Spleen (tissue), 11 donors: ENCODE measurements around the gene OSBPL9. TPM values are rescaled to one million over a fixed set of nuclear protein-coding genes. Genes with fewer than 3 reads are reported as not detected.

Source experiments
- DNase-seq: peaks from one replicate; pipeline ENCODE4 v3.0.0-alpha.2; 2020
- H3K27ac ChIP-seq, 8 donors: fragments of 200-600 bp; sonication (generic) in 7 of 8; 1 replicate in 4 of 8; 2 replicates in 4 of 8; pipeline versions ENCODE4 v1.5.0 to v1.8.0; 2016 to 2021; ENCODE audit warnings: inconsistent platforms in 4 of 8, mild to moderate bottlenecking in 4 of 8, moderate library complexity in 1 of 8
- H3K27me3 ChIP-seq, 7 donors: fragments of 200-600 bp; sonication (generic) in 6 of 7; replicated peaks in 1 of 7; 1 replicate in 4 of 7; 2 replicates in 3 of 7; pipeline versions ENCODE4 v1.5.0 to v1.8.0; 2016 to 2021; ENCODE audit warnings: inconsistent platforms in 3 of 7, mild to moderate bottlenecking in 1 of 7
- H3K36me3 ChIP-seq, 6 donors: fragments of 200-600 bp; sonication (generic) in 5 of 6; 1 replicate in 4 of 6; 2 replicates in 2 of 6; pipeline versions ENCODE4 v1.5.0 to v1.8.0; 2016 to 2021; ENCODE audit warnings: inconsistent platforms in 2 of 6
- H3K4me1 ChIP-seq, 6 donors: fragments of 200-600 bp; sonication (generic) in 5 of 6; 1 replicate in 3 of 6; 2 replicates in 3 of 6; pipeline versions ENCODE4 v1.5.0 to v1.8.0; 2016 to 2021; ENCODE audit warnings: inconsistent platforms in 3 of 6
- H3K4me3 ChIP-seq, 8 donors: fragments of 200-600 bp; sonication (generic) in 7 of 8; 1 replicate in 4 of 8; 2 replicates in 4 of 8; pipeline versions ENCODE4 v1.5.0 to v1.8.0; 2016 to 2021; ENCODE audit warnings: inconsistent platforms in 4 of 8, mild to moderate bottlenecking in 4 of 8, moderate library complexity in 2 of 8
- H3K9me3 ChIP-seq, 8 donors: fragments of 200-600 bp; sonication (generic) in 7 of 8; 1 replicate in 4 of 8; 2 replicates in 4 of 8; pipeline versions ENCODE4 v1.5.0 to v1.8.0; 2016 to 2021; ENCODE audit warnings: inconsistent platforms in 4 of 8
- POLR2A ChIP-seq, 3 donors: fragments of 450-650 bp; IDR thresholded peaks; one replicate each; pipeline ENCODE4 v1.5.1; 2017; ENCODE audit warnings: antibody characterized with exemption in 3 of 3, mild to moderate bottlenecking in 1 of 3
- POLR2AphosphoS5 ChIP-seq, 3 donors: sonication (generic); formaldehyde crosslinking; IDR thresholded peaks; one replicate each; pipeline ENCODE4 v1.5.1; 2017; ENCODE audit warnings: antibody characterized with exemption in 3 of 3
- WGBS, 5 donors: extraction: QIAGEN DNeasy Blood & Tissue Kit in 3 of 5; methylation state at CpG; one replicate each; pipeline versions ENCODE4 v1.1.5 to v1.1.7; 2013 to 2018; 5-methylcytosine and 5-hydroxymethylcytosine counted together
- intact Hi-C: fragments of 100-400 bp; cut with DNase I; formaldehyde crosslinking; loops from one replicate; pipeline ENCODE4 v1.15.0; 2023; ENCODE audit warnings: low total_unique reads
- polyA plus RNA-seq, 3 donors: library from polyadenylated mRNA; stranded (reverse); fragments of 200-250 nt; gene quantifications; one replicate each; pipeline ENCODE4 v1.2.1, GENCODE V29; 2013
- total RNA-seq, 7 donors: library from RNA; depleted of rRNA in 3 of 7; stranded (reverse); fragments of >200 nt in 3 of 7; fragmentation: NEBNext Ultra II Directional in 4 of 7; extraction: Animal tissue kit (Norgen Biotek cat#: 25700) in 4 of 7; gene quantifications; one replicate each; pipeline versions ENCODE4 v1.1.0 to v1.2.1, GENCODE V29; 2016 to 2021
- TF ChIP-seq, protein P1 (sequence below), 11 experiments: fragments of 200-600 bp in 7 of 11; fragments of 450-650 bp in 4 of 11; sonication (generic) in 4 of 11; IDR thresholded peaks in 8 of 11; conservative IDR thresholded peaks in 3 of 11; 1 replicate in 7 of 11; 2 replicates in 4 of 11; pipeline versions ENCODE4 v1.4.0 to v1.8.0; 2016 to 2021; ENCODE audit warnings: antibody characterized with exemption in 11 of 11, inconsistent platforms in 4 of 11, mild to moderate bottlenecking in 1 of 11
- donor health status: healthy with polysubstance abuse.
- donor health status: DM: no; HTN: no; CAD: no; lungs with moderate emphysema.
- donor health status: DM: no; HTN: no; CAD: no.
- donor health status: Bipolar disorder and iron deficiency.
- donor health status: healthy.
- donor health status: DM: no; HTN: no; CAD: no.
- donor health status: DM: yes; HTN: yes; CAD: no.

Gene OSBPL9
- total and polyA plus RNA-seq, 10 donors: 34.6 to 97.4 (median 80.6) TPM

GRCh38 chr1:51726544-51727225, 109.8 kb downstream of the OSBPL9 start:
- Histone ChIP-seq H3K9me3 (no peaks in the 10 kb centered on the region), H3K27me3 (no peaks in the 10 kb centered on the region), H3K4me3 (no peak overlapping the region), H3K4me1 (peaks cover 5 to 55% (median 27%) of the 10 kb centered on the region in 6 donors), H3K27ac (no peak overlapping the region), H3K36me3 (no peaks in the 10 kb centered on the region)
- no peak for DNase-seq
- intact Hi-C loops: no loop called here
- WGBS, 5 donors: 70 to 90% (median 78%) methylated on average over 2 of the region's 2 CpGs
- TF ChIP-seq, protein P1, sequence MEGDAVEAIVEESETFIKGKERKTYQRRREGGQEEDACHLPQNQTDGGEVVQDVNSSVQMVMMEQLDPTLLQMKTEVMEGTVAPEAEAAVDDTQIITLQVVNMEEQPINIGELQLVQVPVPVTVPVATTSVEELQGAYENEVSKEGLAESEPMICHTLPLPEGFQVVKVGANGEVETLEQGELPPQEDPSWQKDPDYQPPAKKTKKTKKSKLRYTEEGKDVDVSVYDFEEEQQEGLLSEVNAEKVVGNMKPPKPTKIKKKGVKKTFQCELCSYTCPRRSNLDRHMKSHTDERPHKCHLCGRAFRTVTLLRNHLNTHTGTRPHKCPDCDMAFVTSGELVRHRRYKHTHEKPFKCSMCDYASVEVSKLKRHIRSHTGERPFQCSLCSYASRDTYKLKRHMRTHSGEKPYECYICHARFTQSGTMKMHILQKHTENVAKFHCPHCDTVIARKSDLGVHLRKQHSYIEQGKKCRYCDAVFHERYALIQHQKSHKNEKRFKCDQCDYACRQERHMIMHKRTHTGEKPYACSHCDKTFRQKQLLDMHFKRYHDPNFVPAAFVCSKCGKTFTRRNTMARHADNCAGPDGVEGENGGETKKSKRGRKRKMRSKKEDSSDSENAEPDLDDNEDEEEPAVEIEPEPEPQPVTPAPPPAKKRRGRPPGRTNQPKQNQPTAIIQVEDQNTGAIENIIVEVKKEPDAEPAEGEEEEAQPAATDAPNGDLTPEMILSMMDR (IDR thresholded peaks at IDR 0.05 in 8 of 11, conservative IDR thresholded peaks at IDR 0.05 in 3 of 11): no peak
- TF ChIP-seq POLR2A (IDR thresholded peaks at IDR 0.05) (no peak), POLR2AphosphoS5 (IDR thresholded peaks at IDR 0.05) (no peak)

DNA sequence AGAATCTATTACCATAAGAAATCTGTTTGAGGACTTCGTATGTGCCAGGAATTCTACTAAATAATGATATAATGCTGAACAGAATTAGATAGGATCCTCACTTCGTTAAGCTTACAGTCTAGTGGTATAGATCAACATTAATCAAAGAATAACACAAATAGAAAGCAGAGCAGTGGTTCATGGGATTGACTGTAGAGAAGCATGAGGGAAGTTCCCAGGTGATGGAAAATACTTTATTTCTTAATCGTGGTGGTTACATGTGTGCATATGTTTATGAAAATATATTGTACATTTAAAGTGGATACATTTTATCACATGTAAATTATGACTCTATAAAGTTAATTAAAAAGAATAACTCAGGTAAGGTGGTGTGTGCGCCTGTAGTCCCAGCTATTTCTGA, 110.5 kb downstream of the OSBPL9 start:
- no peaks in the 10 kb centered on the region for H3K9me3 ChIP-seq
- 80 to 87% (median 87%) methylated on average over 4 of the region's 4 CpGs for WGBS, 5 donors

GRCh38 chr1:51728611-51729155, 111.8 kb downstream of the OSBPL9 start:
- Histone ChIP-seq H3K4me1 (peaks cover 5 to 70% (median 33%) of the 10 kb centered on the region in 6 donors), H3K27ac (peak overlapping the region; percentile 16 to 92 (median 88)), H3K4me3 (peak overlapping the region; percentile 55 to 79 (median 67)), H3K36me3 (no peaks in the 10 kb centered on the region), H3K27me3 (no peaks in the 10 kb centered on the region), H3K9me3 (no peaks in the 10 kb centered on the region)
- intact Hi-C loops: no loop called here
- 43 to 52% (median 46%) methylated on average over 12 of the region's 12 CpGs for WGBS, 5 donors
- peak; percentile 79 for DNase-seq
- TF ChIP-seq POLR2AphosphoS5 (IDR thresholded peaks at IDR 0.05): no peak
- TF ChIP-seq, protein P1 (IDR thresholded peaks at IDR 0.05 in 8 of 11, conservative IDR thresholded peaks at IDR 0.05 in 3 of 11): no peak
- TF ChIP-seq POLR2A (IDR thresholded peaks at IDR 0.05): no peak

More for the DNA sequence above, 110.5 kb downstream of the OSBPL9 start:
- Histone ChIP-seq H3K4me1 (peaks cover 5 to 60% (median 29%) of the 10 kb centered on the region in 6 donors), H3K27me3 (no peaks in the 10 kb centered on the region), H3K4me3 (no peak overlapping the region), H3K27ac (no peak overlapping the region), H3K36me3 (no peaks in the 10 kb centered on the region)
- intact Hi-C loops: no loop called here
- DNase-seq: no peak
- TF ChIP-seq, protein P1 (IDR thresholded peaks at IDR 0.05 in 8 of 11, conservative IDR thresholded peaks at IDR 0.05 in 3 of 11): no peak

GRCh38 chr1:51729156-51729823, 112.4 kb downstream of the OSBPL9 start:
- Histone ChIP-seq H3K4me1 (peaks cover 5 to 76% (median 39%) of the 10 kb centered on the region in 6 donors), H3K9me3 (no peaks in the 10 kb centered on the region), H3K36me3 (no peaks in the 10 kb centered on the region), H3K27ac (peak overlapping the region; percentile 61 to 92 (median 88)), H3K4me3 (peak overlapping the region; percentile 55 to 79 (median 67)), H3K27me3 (no peaks in the 10 kb centered on the region)
- 0 to 2% (median 1%) methylated on average over 24 to 53 of the region's 53 CpGs for WGBS, 5 donors
- intact Hi-C loops: no loop called here
- peak; percentile 98 for DNase-seq
- TF ChIP-seq, protein P1 (IDR thresholded peaks at IDR 0.05 in 8 of 11, conservative IDR thresholded peaks at IDR 0.05 in 3 of 11): peak in 1 of 11 experiments; percentile 7
- peak; percentile 83 to 88 (median 88) for TF ChIP-seq POLR2AphosphoS5 (IDR thresholded peaks at IDR 0.05)
- TF ChIP-seq POLR2A (IDR thresholded peaks at IDR 0.05): peak in 1 of 3 donors; percentile 23
